ENCODE data around the gene HCFC1. TPM values are rescaled to one million over a fixed set of nuclear protein-coding genes. Genes with fewer than 3 reads are reported as not detected.

The HCFC1 gene
- total and polyA plus RNA-seq, 7 donors, result 7.4 to 57.3 (median 25.8) TPM

DNA sequence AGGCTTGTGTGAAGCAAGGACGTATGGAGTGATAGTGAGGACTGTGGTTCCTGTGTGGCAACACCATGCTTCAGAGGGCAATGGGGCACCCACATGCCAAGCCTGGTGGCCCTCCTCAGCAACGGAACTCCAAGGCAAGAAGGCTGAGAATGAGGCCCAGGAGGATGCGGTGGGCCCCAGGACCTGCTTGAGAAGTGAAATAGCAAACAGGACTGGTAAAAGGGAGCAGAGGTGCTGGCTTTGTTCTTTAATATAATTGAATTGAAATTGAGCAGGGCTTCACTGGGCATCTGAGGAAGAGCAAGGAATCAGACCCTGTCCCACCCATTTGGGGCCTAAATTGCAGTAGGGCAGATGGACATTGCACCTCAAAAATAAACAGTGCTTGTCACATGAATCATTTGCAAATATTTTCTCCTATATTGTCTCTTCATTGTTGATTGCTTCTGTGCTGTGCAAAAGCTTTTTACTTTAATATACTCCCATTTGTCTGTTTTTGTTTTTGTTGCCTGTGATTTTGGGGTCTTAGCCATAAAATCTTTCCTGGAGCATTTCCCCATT, 3.2 kb upstream of the HCFC1 start:
- no peak for DNase-seq
- Histone ChIP-seq H3K27me3 (no peaks in the 10 kb centered on the region), H3K4me1 (peaks cover 0 to 17% (median 15%) of the 10 kb centered on the region in 4 donors), H3K27ac (peak overlapping the region; percentile 97 to 98 (median 98)), H3K36me3 (no peaks in the 10 kb centered on the region), H3K9me3 (no peaks in the 10 kb centered on the region), H3K4me3 (no peak overlapping the region)
- TF ChIP-seq POLR2A (IDR thresholded peaks at IDR 0.05), result no peak
- no peak for TF ChIP-seq POLR2AphosphoS5 (IDR thresholded peaks at IDR 0.05)
- no peak for TF ChIP-seq EP300 (IDR thresholded peaks at IDR 0.05)
- TF ChIP-seq CTCF (IDR thresholded peaks at IDR 0.05), result no peak
- 71 to 75% methylated on average over 3 of the region's 3 CpGs for WGBS, 2 donors
- intact Hi-C loops (cut with DNase I), result no loop called here

DNA sequence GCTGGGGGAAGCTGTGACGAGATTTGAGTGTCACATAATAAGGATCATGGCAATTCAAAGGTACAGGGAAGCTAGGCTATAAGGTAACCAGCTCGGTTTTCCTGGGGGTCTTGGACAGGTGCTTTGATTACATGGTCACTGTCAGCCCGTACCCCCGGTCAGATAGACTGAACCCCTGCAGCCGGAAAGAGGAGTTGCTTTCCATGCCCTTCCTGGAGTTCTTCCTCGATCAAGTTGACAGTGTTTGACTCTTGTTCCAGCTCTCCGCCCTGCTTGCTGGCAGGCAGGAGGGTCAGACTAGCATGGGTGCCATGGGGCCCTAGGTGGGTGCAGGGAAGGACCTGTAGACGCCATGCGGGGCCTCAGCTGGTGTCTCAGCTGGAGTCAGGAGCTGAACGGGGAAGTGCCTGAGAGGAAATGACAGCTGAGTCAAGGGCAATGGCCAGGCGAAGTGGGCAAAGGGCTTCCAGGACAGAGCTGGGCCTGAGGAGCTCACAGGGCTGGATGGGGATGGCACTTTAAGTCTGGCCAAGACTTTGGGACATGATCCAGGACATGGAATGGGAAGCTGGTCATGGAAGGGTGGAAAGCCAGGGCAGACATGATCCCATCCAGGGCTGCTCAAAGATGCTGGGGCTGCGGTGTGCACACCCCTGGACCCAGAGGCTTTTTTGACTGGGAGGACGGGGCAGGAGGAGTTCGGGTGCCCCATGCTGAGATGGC, 2.5 kb upstream of the HCFC1 start:
- no peaks in the 10 kb centered on the region for H3K9me3 ChIP-seq
- DNase-seq, result no peak
- TF ChIP-seq CTCF (IDR thresholded peaks at IDR 0.05), result no peak
- no peak for TF ChIP-seq POLR2AphosphoS5 (IDR thresholded peaks at IDR 0.05)
- H3K4me3 ChIP-seq, result no peak overlapping the region
- peaks cover 0 to 24% (median 17%) of the 10 kb centered on the region in 4 donors for H3K4me1 ChIP-seq
- H3K36me3 ChIP-seq, result no peaks in the 10 kb centered on the region
- WGBS, 2 donors, result 52 to 66% methylated on average over 14 of the region's 14 CpGs
- no peaks in the 10 kb centered on the region for H3K27me3 ChIP-seq
- intact Hi-C loops (cut with DNase I), result no loop called here
- peak overlapping the region; percentile 97 to 98 (median 98) for H3K27ac ChIP-seq

- no peak for DNase-seq
- 36 to 40% methylated on average over 20 of the region's 20 CpGs for WGBS, 2 donors
- intact Hi-C loops (cut with DNase I), result no loop called here
- Histone ChIP-seq H3K27me3 (peaks cover 0 to 5% (median 0%) of the 10 kb centered on the region in 3 donors), H3K36me3 (no peaks in the 10 kb centered on the region), H3K27ac (peak overlapping the region; percentile 97 to 98 (median 98)), H3K9me3 (no peaks in the 10 kb centered on the region), H3K4me1 (peaks cover 0 to 32% (median 25%) of the 10 kb centered on the region in 4 donors), H3K4me3 (peak overlapping the region; percentile 35 to 78 (median 74))
- TF ChIP-seq POLR2A (IDR thresholded peaks at IDR 0.05) (no peak), EP300 (IDR thresholded peaks at IDR 0.05) (no peak), POLR2AphosphoS5 (IDR thresholded peaks at IDR 0.05) (no peak), CTCF (IDR thresholded peaks at IDR 0.05) (no peak)
These were observed 1.7 kb upstream of the HCFC1 start for GRCh38 chrX:153973127-153974002.

GRCh38 chrX:153972368-153973126, 929 bp upstream of the HCFC1 start, which contains the start of gene TMEM187:
Gene TMEM187 (plus strand): TSS chrX:153972754. CDS start chrX:153982063, 9,309 bp downstream.
- H3K4me1 ChIP-seq, result peaks cover 0 to 40% (median 33%) of the 10 kb centered on the region in 4 donors
- 0% methylated on average over 103 of the region's 103 CpGs for WGBS, 2 donors
- no peak for TF ChIP-seq CTCF (IDR thresholded peaks at IDR 0.05)
- peak; percentile 56 to 76 (median 60) for TF ChIP-seq POLR2AphosphoS5 (IDR thresholded peaks at IDR 0.05)
- no peak for TF ChIP-seq POLR2A (IDR thresholded peaks at IDR 0.05)

More at GRCh38 chrX:153972368-153973126, 929 bp upstream of the HCFC1 start, which contains the start of gene TMEM187:
- no peaks in the 10 kb centered on the region for H3K9me3 ChIP-seq
- DNase-seq, result peak; percentile 94
- peak within 1 kb of the TSS; percentile 55 to 78 (median 74) for H3K4me3 ChIP-seq
- peak within 1 kb of the TSS; percentile 97 to 98 (median 98) for H3K27ac ChIP-seq
- peaks cover 0 to 5% (median 0%) of the 10 kb centered on the region in 3 donors for H3K27me3 ChIP-seq
- intact Hi-C loops (cut with DNase I), result no loop called here
- no peaks in the 10 kb centered on the region for H3K36me3 ChIP-seq
